Progenitor cell of endocrine pancreas (in vitro differentiated cells): ENCODE results near the gene NKAIN2. TPM values are rescaled to one million over a fixed set of nuclear protein-coding genes. Genes with fewer than 3 reads are reported as not detected.

Experiments used
- DNase-seq: peaks from one replicate; pipeline ENCODE4 v3.0.0; 2021; ENCODE audit warnings: low spot score; ENCODE audit not compliant: unreplicated experiment
- H3K27ac Mint-ChIP-seq: 2 replicates; pipeline ENCODE4 v1.8.0; 2021; ENCODE audit warnings: mild to moderate bottlenecking, moderate library complexity, mixed read lengths
- H3K27me3 Mint-ChIP-seq: 2 replicates; pipeline ENCODE4 v1.8.0; 2021; ENCODE audit warnings: mixed read lengths
- H3K36me3 Mint-ChIP-seq: 2 replicates; pipeline ENCODE4 v1.8.0; 2022; ENCODE audit warnings: mixed read lengths; ENCODE audit not compliant: insufficient read depth
- H3K4me1 Mint-ChIP-seq: 2 replicates; pipeline ENCODE4 v1.8.0; 2021; ENCODE audit warnings: low read depth, mixed read lengths
- H3K4me3 Mint-ChIP-seq: 2 replicates; pipeline ENCODE4 v1.8.0; 2021; ENCODE audit warnings: low read depth, mild to moderate bottlenecking, moderate library complexity, mixed read lengths
- H3K9me3 Mint-ChIP-seq: 2 replicates; pipeline ENCODE4 v1.8.0; 2021; ENCODE audit warnings: low read depth, mixed read lengths
- CTCF ChIP-seq: fragments of 200-600 bp; sonication (generic); IDR thresholded peaks from one replicate; pipeline ENCODE4 v1.5.0; 2021; ENCODE audit warnings: antibody characterized with exemption, mild to moderate bottlenecking; ENCODE audit not compliant: unreplicated experiment
- total RNA-seq: library from RNA; stranded (reverse); gene quantifications from 2 replicates; pipeline ENCODE4 v1.2.1, GENCODE V29; 2021

The NKAIN2 gene
- total RNA-seq, 1 donor from 2014 or later, result 2.5 TPM

- Mint-ChIP-seq H3K4me1 (peaks cover 3% of the 10 kb centered on the region), H3K36me3 (no peaks in the 10 kb centered on the region), H3K27me3 (peaks cover 4% of the 10 kb centered on the region), H3K9me3 (no peaks in the 10 kb centered on the region), H3K4me3 (no peak overlapping the region), H3K27ac (no peak overlapping the region)
- TF ChIP-seq CTCF, result no peak
- DNase-seq, result no peak
Measured at GRCh38 chr6:124869416-124869815, 1065.8 kb downstream of the NKAIN2 start.

- no peak for DNase-seq
- peak; percentile 88 for TF ChIP-seq CTCF
- peaks cover 3% of the 10 kb centered on the region for H3K27me3 Mint-ChIP-seq
- H3K27ac Mint-ChIP-seq, result no peak overlapping the region
- no peaks in the 10 kb centered on the region for H3K9me3 Mint-ChIP-seq
- H3K4me1 Mint-ChIP-seq, result peaks cover 3% of the 10 kb centered on the region
- no peaks in the 10 kb centered on the region for H3K36me3 Mint-ChIP-seq
- no peak overlapping the region for H3K4me3 Mint-ChIP-seq
Measured at GRCh38 chr6:124870611-124871459, 1067.2 kb downstream of the NKAIN2 start.

- Mint-ChIP-seq H3K4me3 (no peak overlapping the region), H3K27ac (no peak overlapping the region), H3K9me3 (no peaks in the 10 kb centered on the region), H3K27me3 (no peaks in the 10 kb centered on the region), H3K36me3 (no peaks in the 10 kb centered on the region), H3K4me1 (peaks cover 3% of the 10 kb centered on the region)
- no peak for TF ChIP-seq CTCF
- DNase-seq, result no peak
Measured at GRCh38 chr6:124872361-124873065, 1068.8 kb downstream of the NKAIN2 start.

- H3K4me3 Mint-ChIP-seq, result no peak overlapping the region
- no peak for TF ChIP-seq CTCF
- H3K4me1 Mint-ChIP-seq, result peaks cover 3% of the 10 kb centered on the region
- no peaks in the 10 kb centered on the region for H3K9me3 Mint-ChIP-seq
- H3K36me3 Mint-ChIP-seq, result no peaks in the 10 kb centered on the region
- H3K27me3 Mint-ChIP-seq, result no peaks in the 10 kb centered on the region
- DNase-seq, result no peak
- no peak overlapping the region for H3K27ac Mint-ChIP-seq
Measured at GRCh38 chr6:124873066-124873410, 1069.4 kb downstream of the NKAIN2 start.

Other genes with a start within 250 kb of the NKAIN2 start
- gene TRDN, start 166.9 kb upstream of the NKAIN2 start, total RNA-seq, result 0.11 and 0.12 TPM in 2 replicates